ENCODE data around the gene RFTN2. TPM values are rescaled to one million over a fixed set of nuclear protein-coding genes. Genes with fewer than 3 reads are reported as not detected.
A peak's percentile ranks its signal among the peaks of the same experiment; 100 is the strongest.

RFTN2 gene
- total RNA-seq, 3 donors from 2014 or later: 2.3 to 21.1 (median 7.6) TPM

- no peaks in the 10 kb centered on the region for H3K4me1 ChIP-seq
- no peaks in the 10 kb centered on the region for H3K36me3 ChIP-seq
- DNase-seq (ENCODE audit: low spot score in 2 of 2): no peak
- no peak overlapping the region for H3K27ac ChIP-seq
- intact Hi-C loops (cut with DNase I; ENCODE audit: low total_unique reads): no loop called here
- no peaks in the 10 kb centered on the region for H3K9me3 ChIP-seq
- no peak for TF ChIP-seq CTCF (IDR thresholded peaks at IDR 0.05)
- H3K4me3 ChIP-seq: peak overlapping the region; percentile 7 to 42 (median 19)
- no peaks in the 10 kb centered on the region for H3K27me3 ChIP-seq
These were observed 1.8 kb downstream of the RFTN2 start for GRCh38 chr2:197673606-197674005.

- Histone ChIP-seq H3K27ac (no peak overlapping the region), H3K36me3 (no peaks in the 10 kb centered on the region), H3K4me1 (no peaks in the 10 kb centered on the region), H3K4me3 (peak overlapping the region; percentile 7 to 42 (median 19)), H3K27me3 (no peaks in the 10 kb centered on the region), H3K9me3 (peaks cover 0 to 3% of the 10 kb centered on the region in 2 donors)
- TF ChIP-seq CTCF (IDR thresholded peaks at IDR 0.05) (no peak), POLR2A (IDR thresholded peaks at IDR 0.05) (no peak), POLR2AphosphoS5 (IDR thresholded peaks at IDR 0.05) (no peak)
- DNase-seq (ENCODE audit: low spot score in 2 of 2): no peak
- intact Hi-C loops (cut with DNase I; ENCODE audit: low total_unique reads): no loop called here
These were observed 2.3 kb downstream of the RFTN2 start for GRCh38 chr2:197673106-197673505.

- Histone ChIP-seq H3K36me3 (no peaks in the 10 kb centered on the region), H3K27me3 (no peaks in the 10 kb centered on the region), H3K4me1 (no peaks in the 10 kb centered on the region), H3K27ac (no peak overlapping the region), H3K9me3 (peaks cover 2 to 10% of the 10 kb centered on the region in 2 donors), H3K4me3 (no peak overlapping the region)
- TF ChIP-seq POLR2AphosphoS5 (IDR thresholded peaks at IDR 0.05): no peak
- no peak for TF ChIP-seq POLR2A (IDR thresholded peaks at IDR 0.05)
- no peak for TF ChIP-seq CTCF (IDR thresholded peaks at IDR 0.05)
- no peak for DNase-seq (ENCODE audit: low spot score in 2 of 2)
- intact Hi-C loops (cut with DNase I; ENCODE audit: low total_unique reads): no loop called here
These were observed 3.0 kb downstream of the RFTN2 start for GRCh38 chr2:197672371-197672893.

GRCh38 chr2:197669077-197669476 is 6.3 kb downstream of the RFTN2 start:
- no peak for TF ChIP-seq CTCF (IDR thresholded peaks at IDR 0.05)
- no peak for TF ChIP-seq POLR2AphosphoS5 (IDR thresholded peaks at IDR 0.05)
- TF ChIP-seq POLR2A (IDR thresholded peaks at IDR 0.05): no peak
- no peak overlapping the region for H3K4me3 ChIP-seq
- DNase-seq (ENCODE audit: low spot score in 2 of 2): no peak
- intact Hi-C loops (cut with DNase I; ENCODE audit: low total_unique reads): no loop called here
- H3K9me3 ChIP-seq: peaks cover 16 to 19% of the 10 kb centered on the region in 2 donors
- no peak overlapping the region for H3K27ac ChIP-seq
- no peaks in the 10 kb centered on the region for H3K4me1 ChIP-seq
- H3K27me3 ChIP-seq: no peaks in the 10 kb centered on the region
- no peaks in the 10 kb centered on the region for H3K36me3 ChIP-seq

GRCh38 chr2:197668296-197668695 is 7.1 kb downstream of the RFTN2 start:
- peaks cover 16 to 19% of the 10 kb centered on the region in 2 donors for H3K9me3 ChIP-seq
- H3K36me3 ChIP-seq: no peaks in the 10 kb centered on the region
- intact Hi-C loops (cut with DNase I; ENCODE audit: low total_unique reads): no loop called here
- H3K4me1 ChIP-seq: no peaks in the 10 kb centered on the region
- no peak for DNase-seq (ENCODE audit: low spot score in 2 of 2)
- no peak overlapping the region for H3K4me3 ChIP-seq
- no peak overlapping the region for H3K27ac ChIP-seq
- no peaks in the 10 kb centered on the region for H3K27me3 ChIP-seq
- TF ChIP-seq POLR2AphosphoS5 (IDR thresholded peaks at IDR 0.05) (no peak), CTCF (IDR thresholded peaks at IDR 0.05) (no peak), POLR2A (IDR thresholded peaks at IDR 0.05) (no peak)
